Epithelial cell of proximal tubule (primary cell): ENCODE data around the gene PLCG2. TPM values are rescaled to one million over a fixed set of nuclear protein-coding genes. Genes with fewer than 3 reads are reported as not detected.

Experiments
- DNase-seq: peaks from one replicate; pipeline ENCODE4 v3.0.0-alpha.2; 2011; ENCODE audit warnings: low read depth
- H3K4me3 ChIP-seq: 2 replicates; pipeline ENCODE4 v1.5.1; 2011; ENCODE audit warnings: low read depth, mild to moderate bottlenecking, low read length
- CTCF ChIP-seq: conservative IDR thresholded peaks from 2 replicates; pipeline ENCODE4 v1.5.1; 2012; ENCODE audit warnings: low read depth, mild to moderate bottlenecking, low read length
- total RNA-seq: library from RNA; depleted of rRNA; stranded (reverse); fragments of >200 nt; gene quantifications from 2 replicates; pipeline ENCODE4 v1.2.3, GENCODE V29; 2015

PLCG2 gene
- total RNA-seq, 1 donor from 2014 or later = 0.58 TPM

- TF ChIP-seq CTCF = no peak
- DNase-seq = no peak
These were observed 11.2 kb downstream of the PLCG2 start for GRCh38 chr16:81790277-81790676.

GRCh38 chr16:81790830-81791435 is 11.8 kb downstream of the PLCG2 start:
- H3K4me3 ChIP-seq = no peak overlapping the region
- no peak for DNase-seq
- no peak for TF ChIP-seq CTCF

More at GRCh38 chr16:81790277-81790676, 11.2 kb downstream of the PLCG2 start:
- no peak overlapping the region for H3K4me3 ChIP-seq

GRCh38 chr16:81792828-81793227 is 13.7 kb downstream of the PLCG2 start:
- DNase-seq = no peak
- no peak overlapping the region for H3K4me3 ChIP-seq
- no peak for TF ChIP-seq CTCF

- H3K4me3 ChIP-seq = no peak overlapping the region
- TF ChIP-seq CTCF = no peak
- no peak for DNase-seq
These were observed 16.1 kb downstream of the PLCG2 start for GRCh38 chr16:81795193-81795592.

- H3K4me3 ChIP-seq = no peak overlapping the region
- no peak for DNase-seq
- no peak for TF ChIP-seq CTCF
These were observed 16.9 kb downstream of the PLCG2 start for GRCh38 chr16:81796035-81796434.

GRCh38 chr16:81796583-81797346 is 17.7 kb downstream of the PLCG2 start:
- no peak overlapping the region for H3K4me3 ChIP-seq
- DNase-seq = no peak
- TF ChIP-seq CTCF = no peak
